ENCODE results near the gene POLR3G. TPM values are rescaled to one million over a fixed set of nuclear protein-coding genes. Genes with fewer than 3 reads are reported as not detected.
A peak's percentile ranks its signal among the peaks of the same experiment; 100 is the strongest.

POLR3G gene
- total and polyA plus RNA-seq, 2 of the 13 experiments (the other 11 are each of a cell fraction or from before 2014, with no cell fraction given) = 1.2 to 7.3 TPM

DNA sequence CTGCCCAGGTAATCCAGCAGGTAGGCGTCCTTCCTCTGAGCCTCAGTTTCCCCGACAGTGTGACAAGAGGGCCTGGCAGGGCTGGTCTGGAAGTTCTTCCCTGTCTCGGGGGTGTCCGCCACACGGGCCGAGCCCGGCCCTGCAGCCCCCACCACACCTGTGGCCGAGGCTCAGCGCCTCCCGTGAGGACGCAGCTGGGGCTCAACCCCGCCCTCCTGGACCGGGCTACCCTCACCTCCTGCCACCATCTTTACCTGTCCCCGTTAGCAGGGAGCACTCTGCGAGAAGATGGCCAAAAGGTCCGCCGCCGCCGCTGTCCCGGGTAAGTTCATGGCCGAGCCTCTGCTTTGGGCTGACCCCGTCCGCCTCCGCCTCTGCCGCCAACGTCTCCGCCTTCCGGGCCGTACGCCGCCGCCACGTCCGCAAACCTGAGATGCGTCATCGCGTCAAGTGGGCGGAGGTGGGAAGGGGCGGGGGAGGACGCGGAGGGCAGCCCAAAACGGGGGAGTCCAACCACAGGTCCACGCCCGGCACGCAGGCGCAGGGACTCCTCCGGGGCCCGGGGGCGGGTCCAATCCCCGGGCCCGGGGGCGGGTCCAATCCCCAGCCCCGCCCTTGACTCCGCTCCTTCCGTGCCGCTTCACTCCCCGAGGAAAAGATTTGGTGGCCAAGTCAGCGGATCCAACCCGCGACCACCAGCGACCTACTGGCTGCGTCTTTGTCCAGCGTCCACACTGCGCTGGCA, 54.7 kb downstream of the POLR3G start, which contains the start of gene LYSMD3 (continued):
- TF ChIP-seq KDM4B (CRISPR knock-in tag; IDR thresholded peaks at IDR 0.05) (0 out of 2 replicates have a peak, but pooled peaks have one; percentile 58), FOXA1 (IDR thresholded peaks at IDR 0.05) (no peak), FOXA1 (CRISPR knock-in tag; IDR thresholded peaks at IDR 0.05) (0 out of 2 replicates have a peak, but pooled peaks have one; percentile 13), ZZZ3 (CRISPR knock-in tag; IDR thresholded peaks at IDR 0.05; ENCODE audit: borderline replicate concordance) (peak; percentile 56; the same call in 1 of the 2 replicates), SMAD3 (CRISPR knock-in tag; IDR thresholded peaks at IDR 0.05) (no peak), ZNF782 (CRISPR knock-in tag; IDR thresholded peaks at IDR 0.05; ENCODE audit: borderline replicate concordance) (peak; percentile 88; the same call in 1 of the 2 replicates), TBL1XR1 (IDR thresholded peaks at IDR 0.05; ENCODE audit: borderline replicate concordance, low read length, partially characterized antibody) (no peak), ZNF225 (CRISPR knock-in tag; IDR thresholded peaks at IDR 0.05) (peak; percentile 49; the same call in 1 of the 2 replicates), ZNF430 (CRISPR knock-in tag; IDR thresholded peaks at IDR 0.05) (peak; percentile 91), CEBPG (CRISPR knock-in tag; IDR thresholded peaks at IDR 0.05) (no peak), TBP (CRISPR knock-in tag; IDR thresholded peaks at IDR 0.05) (no peak), NRL (CRISPR knock-in tag; IDR thresholded peaks at IDR 0.05; ENCODE audit: borderline replicate concordance) (peak; percentile 62; the same call in 1 of the 2 replicates), ZFP36 (IDR thresholded peaks at IDR 0.05; ENCODE audit: borderline replicate concordance, low read depth, low read length, partially characterized antibody) (no peak), TOPORS (CRISPR knock-in tag; IDR thresholded peaks at IDR 0.05) (0 out of 2 replicates have a peak, but pooled peaks have one; percentile 20), CBX5 (CRISPR knock-in tag; IDR thresholded peaks at IDR 0.05; ENCODE audit: borderline replicate concordance) (peak; percentile 11; the same call in 1 of the 2 replicates)
- TF ChIP-seq, protein P1, sequence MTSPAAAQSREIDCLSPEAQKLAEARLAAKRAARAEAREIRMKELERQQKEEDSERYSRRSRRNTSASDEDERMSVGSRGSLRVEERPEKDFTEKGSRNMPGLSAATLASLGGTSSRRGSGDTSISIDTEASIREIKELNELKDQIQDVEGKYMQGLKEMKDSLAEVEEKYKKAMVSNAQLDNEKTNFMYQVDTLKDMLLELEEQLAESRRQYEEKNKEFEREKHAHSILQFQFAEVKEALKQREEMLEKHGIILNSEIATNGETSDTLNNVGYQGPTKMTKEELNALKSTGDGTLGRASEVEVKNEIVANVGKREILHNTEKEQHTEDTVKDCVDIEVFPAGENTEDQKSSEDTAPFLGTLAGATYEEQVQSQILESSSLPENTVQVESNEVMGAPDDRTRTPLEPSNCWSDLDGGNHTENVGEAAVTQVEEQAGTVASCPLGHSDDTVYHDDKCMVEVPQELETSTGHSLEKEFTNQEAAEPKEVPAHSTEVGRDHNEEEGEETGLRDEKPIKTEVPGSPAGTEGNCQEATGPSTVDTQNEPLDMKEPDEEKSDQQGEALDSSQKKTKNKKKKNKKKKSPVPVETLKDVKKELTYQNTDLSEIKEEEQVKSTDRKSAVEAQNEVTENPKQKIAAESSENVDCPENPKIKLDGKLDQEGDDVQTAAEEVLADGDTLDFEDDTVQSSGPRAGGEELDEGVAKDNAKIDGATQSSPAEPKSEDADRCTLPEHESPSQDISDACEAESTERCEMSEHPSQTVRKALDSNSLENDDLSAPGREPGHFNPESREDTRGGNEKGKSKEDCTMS (CRISPR knock-in tag; conservative IDR thresholded peaks at IDR 0.05) = no peak
- TF ChIP-seq, protein P2, sequence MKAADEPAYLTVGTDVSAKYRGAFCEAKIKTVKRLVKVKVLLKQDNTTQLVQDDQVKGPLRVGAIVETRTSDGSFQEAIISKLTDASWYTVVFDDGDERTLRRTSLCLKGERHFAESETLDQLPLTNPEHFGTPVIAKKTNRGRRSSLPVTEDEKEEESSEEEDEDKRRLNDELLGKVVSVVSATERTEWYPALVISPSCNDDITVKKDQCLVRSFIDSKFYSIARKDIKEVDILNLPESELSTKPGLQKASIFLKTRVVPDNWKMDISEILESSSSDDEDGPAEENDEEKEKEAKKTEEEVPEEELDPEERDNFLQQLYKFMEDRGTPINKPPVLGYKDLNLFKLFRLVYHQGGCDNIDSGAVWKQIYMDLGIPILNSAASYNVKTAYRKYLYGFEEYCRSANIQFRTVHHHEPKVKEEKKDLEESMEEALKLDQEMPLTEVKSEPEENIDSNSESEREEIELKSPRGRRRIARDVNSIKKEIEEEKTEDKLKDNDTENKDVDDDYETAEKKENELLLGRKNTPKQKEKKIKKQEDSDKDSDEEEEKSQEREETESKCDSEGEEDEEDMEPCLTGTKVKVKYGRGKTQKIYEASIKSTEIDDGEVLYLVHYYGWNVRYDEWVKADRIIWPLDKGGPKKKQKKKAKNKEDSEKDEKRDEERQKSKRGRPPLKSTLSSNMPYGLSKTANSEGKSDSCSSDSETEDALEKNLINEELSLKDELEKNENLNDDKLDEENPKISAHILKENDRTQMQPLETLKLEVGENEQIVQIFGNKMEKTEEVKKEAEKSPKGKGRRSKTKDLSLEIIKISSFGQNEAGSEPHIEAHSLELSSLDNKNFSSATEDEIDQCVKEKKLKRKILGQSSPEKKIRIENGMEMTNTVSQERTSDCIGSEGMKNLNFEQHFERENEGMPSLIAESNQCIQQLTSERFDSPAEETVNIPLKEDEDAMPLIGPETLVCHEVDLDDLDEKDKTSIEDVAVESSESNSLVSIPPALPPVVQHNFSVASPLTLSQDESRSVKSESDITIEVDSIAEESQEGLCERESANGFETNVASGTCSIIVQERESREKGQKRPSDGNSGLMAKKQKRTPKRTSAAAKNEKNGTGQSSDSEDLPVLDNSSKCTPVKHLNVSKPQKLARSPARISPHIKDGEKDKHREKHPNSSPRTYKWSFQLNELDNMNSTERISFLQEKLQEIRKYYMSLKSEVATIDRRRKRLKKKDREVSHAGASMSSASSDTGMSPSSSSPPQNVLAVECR (CRISPR knock-in tag; IDR thresholded peaks at IDR 0.05; ENCODE audit: borderline replicate concordance) = peak; percentile 94

Measured in HepG2 (cell line).